ENCODE results near the gene NRG4.

- TF ChIP-seq, protein P1, sequence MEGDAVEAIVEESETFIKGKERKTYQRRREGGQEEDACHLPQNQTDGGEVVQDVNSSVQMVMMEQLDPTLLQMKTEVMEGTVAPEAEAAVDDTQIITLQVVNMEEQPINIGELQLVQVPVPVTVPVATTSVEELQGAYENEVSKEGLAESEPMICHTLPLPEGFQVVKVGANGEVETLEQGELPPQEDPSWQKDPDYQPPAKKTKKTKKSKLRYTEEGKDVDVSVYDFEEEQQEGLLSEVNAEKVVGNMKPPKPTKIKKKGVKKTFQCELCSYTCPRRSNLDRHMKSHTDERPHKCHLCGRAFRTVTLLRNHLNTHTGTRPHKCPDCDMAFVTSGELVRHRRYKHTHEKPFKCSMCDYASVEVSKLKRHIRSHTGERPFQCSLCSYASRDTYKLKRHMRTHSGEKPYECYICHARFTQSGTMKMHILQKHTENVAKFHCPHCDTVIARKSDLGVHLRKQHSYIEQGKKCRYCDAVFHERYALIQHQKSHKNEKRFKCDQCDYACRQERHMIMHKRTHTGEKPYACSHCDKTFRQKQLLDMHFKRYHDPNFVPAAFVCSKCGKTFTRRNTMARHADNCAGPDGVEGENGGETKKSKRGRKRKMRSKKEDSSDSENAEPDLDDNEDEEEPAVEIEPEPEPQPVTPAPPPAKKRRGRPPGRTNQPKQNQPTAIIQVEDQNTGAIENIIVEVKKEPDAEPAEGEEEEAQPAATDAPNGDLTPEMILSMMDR (tag by site-specific recombination; IDR thresholded peaks at IDR 0.05) = peak; percentile 87
- TF ChIP-seq BCL11A (tag by site-specific recombination; IDR thresholded peaks at IDR 0.05; ENCODE audit: low read depth) (no peak), GLI4 (tag by site-specific recombination; IDR thresholded peaks at IDR 0.05) (no peak), ZNF548 (tag by site-specific recombination; IDR thresholded peaks at IDR 0.05) (no peak)
- TF ChIP-seq, protein P2, sequence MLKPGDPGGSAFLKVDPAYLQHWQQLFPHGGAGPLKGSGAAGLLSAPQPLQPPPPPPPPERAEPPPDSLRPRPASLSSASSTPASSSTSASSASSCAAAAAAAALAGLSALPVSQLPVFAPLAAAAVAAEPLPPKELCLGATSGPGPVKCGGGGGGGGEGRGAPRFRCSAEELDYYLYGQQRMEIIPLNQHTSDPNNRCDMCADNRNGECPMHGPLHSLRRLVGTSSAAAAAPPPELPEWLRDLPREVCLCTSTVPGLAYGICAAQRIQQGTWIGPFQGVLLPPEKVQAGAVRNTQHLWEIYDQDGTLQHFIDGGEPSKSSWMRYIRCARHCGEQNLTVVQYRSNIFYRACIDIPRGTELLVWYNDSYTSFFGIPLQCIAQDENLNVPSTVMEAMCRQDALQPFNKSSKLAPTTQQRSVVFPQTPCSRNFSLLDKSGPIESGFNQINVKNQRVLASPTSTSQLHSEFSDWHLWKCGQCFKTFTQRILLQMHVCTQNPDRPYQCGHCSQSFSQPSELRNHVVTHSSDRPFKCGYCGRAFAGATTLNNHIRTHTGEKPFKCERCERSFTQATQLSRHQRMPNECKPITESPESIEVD (tag by site-specific recombination; IDR thresholded peaks at IDR 0.05) = no peak
- TF ChIP-seq, protein P3, sequence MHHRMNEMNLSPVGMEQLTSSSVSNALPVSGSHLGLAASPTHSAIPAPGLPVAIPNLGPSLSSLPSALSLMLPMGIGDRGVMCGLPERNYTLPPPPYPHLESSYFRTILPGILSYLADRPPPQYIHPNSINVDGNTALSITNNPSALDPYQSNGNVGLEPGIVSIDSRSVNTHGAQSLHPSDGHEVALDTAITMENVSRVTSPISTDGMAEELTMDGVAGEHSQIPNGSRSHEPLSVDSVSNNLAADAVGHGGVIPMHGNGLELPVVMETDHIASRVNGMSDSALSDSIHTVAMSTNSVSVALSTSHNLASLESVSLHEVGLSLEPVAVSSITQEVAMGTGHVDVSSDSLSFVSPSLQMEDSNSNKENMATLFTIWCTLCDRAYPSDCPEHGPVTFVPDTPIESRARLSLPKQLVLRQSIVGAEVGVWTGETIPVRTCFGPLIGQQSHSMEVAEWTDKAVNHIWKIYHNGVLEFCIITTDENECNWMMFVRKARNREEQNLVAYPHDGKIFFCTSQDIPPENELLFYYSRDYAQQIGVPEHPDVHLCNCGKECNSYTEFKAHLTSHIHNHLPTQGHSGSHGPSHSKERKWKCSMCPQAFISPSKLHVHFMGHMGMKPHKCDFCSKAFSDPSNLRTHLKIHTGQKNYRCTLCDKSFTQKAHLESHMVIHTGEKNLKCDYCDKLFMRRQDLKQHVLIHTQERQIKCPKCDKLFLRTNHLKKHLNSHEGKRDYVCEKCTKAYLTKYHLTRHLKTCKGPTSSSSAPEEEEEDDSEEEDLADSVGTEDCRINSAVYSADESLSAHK (tag by site-specific recombination; IDR thresholded peaks at IDR 0.05) = no peak; the same call in 1 of the 2 replicates
- TF ChIP-seq, protein P4, sequence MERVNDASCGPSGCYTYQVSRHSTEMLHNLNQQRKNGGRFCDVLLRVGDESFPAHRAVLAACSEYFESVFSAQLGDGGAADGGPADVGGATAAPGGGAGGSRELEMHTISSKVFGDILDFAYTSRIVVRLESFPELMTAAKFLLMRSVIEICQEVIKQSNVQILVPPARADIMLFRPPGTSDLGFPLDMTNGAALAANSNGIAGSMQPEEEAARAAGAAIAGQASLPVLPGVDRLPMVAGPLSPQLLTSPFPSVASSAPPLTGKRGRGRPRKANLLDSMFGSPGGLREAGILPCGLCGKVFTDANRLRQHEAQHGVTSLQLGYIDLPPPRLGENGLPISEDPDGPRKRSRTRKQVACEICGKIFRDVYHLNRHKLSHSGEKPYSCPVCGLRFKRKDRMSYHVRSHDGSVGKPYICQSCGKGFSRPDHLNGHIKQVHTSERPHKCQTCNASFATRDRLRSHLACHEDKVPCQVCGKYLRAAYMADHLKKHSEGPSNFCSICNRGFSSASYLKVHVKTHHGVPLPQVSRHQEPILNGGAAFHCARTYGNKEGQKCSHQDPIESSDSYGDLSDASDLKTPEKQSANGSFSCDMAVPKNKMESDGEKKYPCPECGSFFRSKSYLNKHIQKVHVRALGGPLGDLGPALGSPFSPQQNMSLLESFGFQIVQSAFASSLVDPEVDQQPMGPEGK (tag by site-specific recombination; IDR thresholded peaks at IDR 0.05) = peak; percentile 86
Measured at GRCh38 chr15:76059320-76060117, 47.3 kb upstream of the NRG4 start, which contains the start of gene TMEM266.
